ENCODE data around the gene DLK2.

DNA sequence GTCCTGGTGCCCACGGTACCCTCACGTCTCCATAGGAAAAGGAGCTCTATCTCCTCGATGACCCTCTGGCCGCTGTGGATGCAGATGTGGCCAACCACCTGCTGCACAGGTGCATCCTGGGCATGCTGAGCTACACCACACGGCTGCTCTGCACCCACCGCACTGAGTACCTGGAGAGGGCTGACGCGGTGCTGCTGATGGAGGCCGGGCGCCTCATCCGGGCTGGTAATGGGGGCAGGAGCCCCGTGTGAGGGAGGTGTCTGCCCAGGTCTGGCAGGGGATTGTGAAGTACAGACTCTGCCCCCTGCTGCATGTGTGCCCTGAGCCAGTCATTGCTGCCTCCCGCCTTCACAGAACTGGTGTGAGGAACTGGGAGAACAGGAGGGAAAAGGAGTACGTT lies 12.4 kb downstream of the DLK2 start:
- TF ChIP-seq, protein P1, sequence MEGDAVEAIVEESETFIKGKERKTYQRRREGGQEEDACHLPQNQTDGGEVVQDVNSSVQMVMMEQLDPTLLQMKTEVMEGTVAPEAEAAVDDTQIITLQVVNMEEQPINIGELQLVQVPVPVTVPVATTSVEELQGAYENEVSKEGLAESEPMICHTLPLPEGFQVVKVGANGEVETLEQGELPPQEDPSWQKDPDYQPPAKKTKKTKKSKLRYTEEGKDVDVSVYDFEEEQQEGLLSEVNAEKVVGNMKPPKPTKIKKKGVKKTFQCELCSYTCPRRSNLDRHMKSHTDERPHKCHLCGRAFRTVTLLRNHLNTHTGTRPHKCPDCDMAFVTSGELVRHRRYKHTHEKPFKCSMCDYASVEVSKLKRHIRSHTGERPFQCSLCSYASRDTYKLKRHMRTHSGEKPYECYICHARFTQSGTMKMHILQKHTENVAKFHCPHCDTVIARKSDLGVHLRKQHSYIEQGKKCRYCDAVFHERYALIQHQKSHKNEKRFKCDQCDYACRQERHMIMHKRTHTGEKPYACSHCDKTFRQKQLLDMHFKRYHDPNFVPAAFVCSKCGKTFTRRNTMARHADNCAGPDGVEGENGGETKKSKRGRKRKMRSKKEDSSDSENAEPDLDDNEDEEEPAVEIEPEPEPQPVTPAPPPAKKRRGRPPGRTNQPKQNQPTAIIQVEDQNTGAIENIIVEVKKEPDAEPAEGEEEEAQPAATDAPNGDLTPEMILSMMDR (conservative IDR thresholded peaks at IDR 0.05) = no peak
- TF ChIP-seq EZH2 (IDR thresholded peaks at IDR 0.05; ENCODE audit: low read depth) = no peak

Data from PC-9 (cell line).